NT2/D1 (cell line): ENCODE data around the gene OR51L1.

Source experiments
- SUZ12 ChIP-seq: IDR thresholded peaks from 2 replicates; pipeline ENCODE4 v1.6.1; 2011; ENCODE audit not compliant: insufficient read length, insufficient read depth; ENCODE audit errors: extremely low read depth
- YY1 ChIP-seq: IDR thresholded peaks from 2 replicates; pipeline ENCODE4 v1.6.1; 2011; ENCODE audit not compliant: insufficient read length, insufficient read depth
- ZNF274 ChIP-seq: IDR thresholded peaks from 2 replicates; pipeline ENCODE4 v1.6.1; 2011; ENCODE audit warnings: mild to moderate bottlenecking, low read depth, low read length

DNA sequence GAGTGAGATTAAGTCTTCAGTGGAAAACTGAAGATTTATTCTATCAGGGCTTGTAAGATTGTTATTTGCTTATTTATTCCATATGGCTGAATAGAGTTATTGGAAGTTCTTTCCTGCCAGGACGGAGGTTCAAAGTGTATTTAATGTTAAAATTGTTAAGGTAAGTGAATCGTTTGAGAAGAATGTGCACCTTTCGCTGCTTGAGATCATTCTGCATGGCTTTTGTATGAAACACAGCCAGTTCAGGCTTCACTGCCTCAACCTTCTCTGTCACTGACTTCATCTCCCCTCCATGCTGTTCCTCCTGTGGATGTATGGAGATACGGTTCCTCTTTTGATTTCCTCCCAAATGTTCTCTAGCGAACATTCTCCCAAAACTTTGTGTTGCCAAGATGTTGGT is 19.2 kb upstream of the OR51L1 start:
- TF ChIP-seq YY1 (no peak), SUZ12 (no peak), ZNF274 (no peak)
